ENCODE results near the gene DDX39A. TPM values are rescaled to one million over a fixed set of nuclear protein-coding genes. Genes with fewer than 3 reads are reported as not detected.

The DDX39A gene
- total RNA-seq, 4 donors from 2014 or later = 59.2 to 144 (median 88.4) TPM

DNA sequence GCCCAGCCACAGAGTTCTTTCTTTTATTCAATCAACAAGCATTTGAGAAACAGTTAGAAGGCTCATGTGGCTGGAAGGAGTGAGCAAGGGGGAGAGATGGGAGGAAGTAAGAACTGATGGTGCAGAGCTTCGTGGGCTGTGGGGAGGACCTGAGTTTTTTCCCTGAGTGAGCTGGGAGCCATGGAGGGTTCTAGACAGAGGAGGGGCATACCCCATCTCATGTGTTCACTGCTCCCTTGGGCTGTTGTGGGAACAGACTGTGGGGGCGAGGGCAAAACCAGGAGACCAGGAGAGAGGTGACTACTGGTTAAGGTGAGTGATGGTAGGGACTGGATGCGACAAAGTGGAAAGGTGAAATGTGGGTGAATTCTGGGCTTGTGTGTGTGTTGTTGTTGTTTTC is 11.6 kb upstream of the DDX39A start:
- peaks cover 18 to 41% (median 22%) of the 10 kb centered on the region in 3 donors for H3K4me1 ChIP-seq
- H3K9me3 ChIP-seq = no peaks in the 10 kb centered on the region
- no peak overlapping the region for H3K27ac ChIP-seq
- H3K4me3 ChIP-seq = no peak overlapping the region
- no peaks in the 10 kb centered on the region for H3K36me3 ChIP-seq
- 69 to 79% methylated on average over 3 of the region's 3 CpGs for WGBS, 2 donors
- DNase-seq = no peak
- intact Hi-C loops (cut with DNase I) = no loop called here
- TF ChIP-seq, protein P1, sequence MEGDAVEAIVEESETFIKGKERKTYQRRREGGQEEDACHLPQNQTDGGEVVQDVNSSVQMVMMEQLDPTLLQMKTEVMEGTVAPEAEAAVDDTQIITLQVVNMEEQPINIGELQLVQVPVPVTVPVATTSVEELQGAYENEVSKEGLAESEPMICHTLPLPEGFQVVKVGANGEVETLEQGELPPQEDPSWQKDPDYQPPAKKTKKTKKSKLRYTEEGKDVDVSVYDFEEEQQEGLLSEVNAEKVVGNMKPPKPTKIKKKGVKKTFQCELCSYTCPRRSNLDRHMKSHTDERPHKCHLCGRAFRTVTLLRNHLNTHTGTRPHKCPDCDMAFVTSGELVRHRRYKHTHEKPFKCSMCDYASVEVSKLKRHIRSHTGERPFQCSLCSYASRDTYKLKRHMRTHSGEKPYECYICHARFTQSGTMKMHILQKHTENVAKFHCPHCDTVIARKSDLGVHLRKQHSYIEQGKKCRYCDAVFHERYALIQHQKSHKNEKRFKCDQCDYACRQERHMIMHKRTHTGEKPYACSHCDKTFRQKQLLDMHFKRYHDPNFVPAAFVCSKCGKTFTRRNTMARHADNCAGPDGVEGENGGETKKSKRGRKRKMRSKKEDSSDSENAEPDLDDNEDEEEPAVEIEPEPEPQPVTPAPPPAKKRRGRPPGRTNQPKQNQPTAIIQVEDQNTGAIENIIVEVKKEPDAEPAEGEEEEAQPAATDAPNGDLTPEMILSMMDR (IDR thresholded peaks at IDR 0.05) = no peak
- no peak for TF ChIP-seq POLR2A (IDR thresholded peaks at IDR 0.05)
- peaks cover 0 to 35% (median 0%) of the 10 kb centered on the region in 4 donors for H3K27me3 ChIP-seq

DNA sequence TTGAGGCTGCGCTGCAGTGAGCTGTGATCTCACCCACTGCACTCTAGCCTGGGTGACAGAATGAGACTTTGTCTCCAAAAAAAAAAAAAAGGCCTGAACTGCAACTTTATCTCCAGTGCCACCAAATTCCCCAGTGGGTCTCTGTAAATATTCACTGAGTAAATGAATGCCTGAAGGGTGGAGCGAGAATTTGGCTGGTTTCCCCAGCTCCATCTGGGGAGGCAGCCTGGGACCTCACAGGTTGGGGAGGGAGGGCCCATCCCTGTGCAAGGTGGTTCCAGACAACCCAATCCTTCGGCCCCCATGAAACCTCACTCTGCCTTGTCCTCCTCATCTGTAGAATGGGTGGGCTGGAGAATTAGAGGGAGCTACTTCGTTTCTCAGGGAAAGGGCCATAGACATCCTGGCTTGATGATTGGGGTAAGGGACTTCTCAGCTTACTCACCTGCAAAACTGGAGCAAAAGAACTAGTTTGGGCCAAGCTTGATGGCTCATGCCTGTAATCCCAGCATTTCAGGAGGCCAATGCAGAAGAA is 9.8 kb upstream of the DDX39A start:
- H3K27me3 ChIP-seq = peaks cover 0 to 35% (median 0%) of the 10 kb centered on the region in 4 donors
- H3K9me3 ChIP-seq = no peaks in the 10 kb centered on the region
- no peak overlapping the region for H3K4me3 ChIP-seq
- intact Hi-C loops (cut with DNase I) = no loop called here
- TF ChIP-seq POLR2A (IDR thresholded peaks at IDR 0.05) = no peak
- TF ChIP-seq, protein P1 (IDR thresholded peaks at IDR 0.05) = no peak
- no peaks in the 10 kb centered on the region for H3K36me3 ChIP-seq
- H3K27ac ChIP-seq = no peak overlapping the region
- no peak for DNase-seq
- H3K4me1 ChIP-seq = peaks cover under 1 to 24% (median 7%) of the 10 kb centered on the region in 3 donors
- 65 to 67% methylated on average over 3 of the region's 4 CpGs for WGBS, 2 donors

DNA sequence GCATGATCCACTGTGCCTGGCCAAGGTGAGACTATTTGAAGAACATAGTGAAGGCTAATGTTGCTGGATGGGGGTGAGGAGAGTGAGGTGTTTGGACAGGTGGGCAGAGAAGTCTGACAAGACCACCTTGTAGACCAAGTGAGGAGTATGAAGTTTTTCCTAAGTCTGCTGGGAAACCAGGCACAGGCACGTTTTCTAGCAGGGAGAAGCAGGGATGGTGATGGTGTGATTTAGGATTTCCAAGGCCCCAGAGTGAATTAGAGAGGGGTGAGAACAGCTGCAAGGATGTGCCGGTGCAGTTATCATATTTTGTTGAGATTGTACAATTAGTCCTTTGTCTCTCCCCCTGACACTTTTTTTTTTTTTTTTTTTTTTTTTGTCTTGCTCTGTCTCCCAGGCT is 8.3 kb upstream of the DDX39A start:
- WGBS, 2 donors = 60 to 81% methylated on average over 2 of the region's 2 CpGs
- no peak for DNase-seq
- peaks cover 0 to 22% (median 0%) of the 10 kb centered on the region in 4 donors for H3K27me3 ChIP-seq
- no peak overlapping the region for H3K4me3 ChIP-seq
- intact Hi-C loops (cut with DNase I) = no loop called here
- no peak overlapping the region for H3K27ac ChIP-seq
- H3K4me1 ChIP-seq = peaks cover 0 to 10% (median 0%) of the 10 kb centered on the region in 3 donors
- H3K9me3 ChIP-seq = no peaks in the 10 kb centered on the region
- H3K36me3 ChIP-seq = no peaks in the 10 kb centered on the region
- no peak for TF ChIP-seq POLR2A (IDR thresholded peaks at IDR 0.05)
- TF ChIP-seq, protein P1 (IDR thresholded peaks at IDR 0.05) = no peak

DNA sequence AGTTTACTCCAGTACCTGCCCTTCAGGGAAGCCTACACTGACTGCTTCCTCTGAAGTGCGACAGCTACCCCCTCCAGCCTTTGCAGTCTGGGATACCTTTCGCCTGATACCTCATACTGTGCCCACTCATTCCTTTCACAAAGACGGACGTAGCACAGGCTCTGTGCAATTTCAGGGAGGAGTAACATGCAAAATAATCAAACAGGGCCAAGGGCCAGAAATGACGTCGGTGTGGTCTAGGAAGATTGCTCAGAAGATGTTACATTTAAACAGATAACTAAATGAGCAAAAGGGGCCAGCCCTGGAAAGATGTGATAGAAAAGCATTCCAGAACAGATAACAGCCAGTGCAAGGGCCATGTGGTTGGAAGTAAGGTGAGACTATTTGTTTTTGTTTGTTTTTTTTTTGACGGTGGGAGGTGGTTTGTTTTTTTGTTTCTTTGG is 6.6 kb upstream of the DDX39A start:
- Histone ChIP-seq H3K4me1 (no peaks in the 10 kb centered on the region), H3K27me3 (peaks cover 0 to 4% (median 0%) of the 10 kb centered on the region in 4 donors), H3K36me3 (no peaks in the 10 kb centered on the region), H3K9me3 (no peaks in the 10 kb centered on the region), H3K27ac (no peak overlapping the region), H3K4me3 (no peak overlapping the region)
- intact Hi-C loops (cut with DNase I) = no loop called here
- WGBS, 2 donors = 58 to 70% methylated on average over 3 to 4 of the region's 7 CpGs
- no peak for TF ChIP-seq POLR2A (IDR thresholded peaks at IDR 0.05)
- TF ChIP-seq, protein P1 (IDR thresholded peaks at IDR 0.05) = no peak
- DNase-seq = no peak

DNA sequence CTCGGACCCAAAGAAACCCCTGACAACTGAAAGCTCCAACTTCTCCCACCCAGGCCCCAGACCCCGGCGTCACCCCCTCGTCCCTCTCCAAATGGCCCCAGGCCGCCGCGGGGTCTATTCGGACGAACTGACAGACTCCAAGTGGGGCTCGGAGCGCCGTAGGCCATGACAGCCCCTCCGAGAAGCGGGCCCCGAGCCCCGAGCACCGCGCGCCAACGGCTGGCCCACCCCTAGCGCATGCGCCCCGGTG is 360 bp downstream of the DDX39A start:
- peaks cover 18 to 53% (median 41%) of the 10 kb centered on the region in 3 donors for H3K4me1 ChIP-seq
- intact Hi-C loops (cut with DNase I) = no loop called here

More for the DNA sequence above, 360 bp downstream of the DDX39A start:
- DNase-seq = no peak
- peak overlapping the region; percentile 68 to 89 (median 77) for H3K4me3 ChIP-seq
- H3K27ac ChIP-seq = peak overlapping the region; percentile 93 to 94 (median 94)
- 0% methylated on average over 5 of the region's 23 CpGs; no CpG with 5 or more reads in 1 of the 2 donors for WGBS, 2 donors
- no peaks in the 10 kb centered on the region for H3K9me3 ChIP-seq
- H3K36me3 ChIP-seq = peaks cover 0 to 2% (median 0%) of the 10 kb centered on the region in 3 donors
- H3K27me3 ChIP-seq = no peaks in the 10 kb centered on the region
- TF ChIP-seq, protein P1 (IDR thresholded peaks at IDR 0.05) = no peak
- no peak for TF ChIP-seq POLR2A (IDR thresholded peaks at IDR 0.05)

Data from esophagus squamous epithelium (tissue), 5 donors.